K562 (cell line): Measurements from ENCODE around the gene AKAP6. TPM values are rescaled to one million over a fixed set of nuclear protein-coding genes. Genes with fewer than 3 reads are reported as not detected.

ENCODE experiments used
- ATAC-seq: fragments of 200-7000 bp; cut with Tn5 transposase; 3 replicates; pipeline ENCODE4 v1.9.1; 2020; ENCODE audit warnings: moderate library complexity
- BruUV-seq: library from RNA; stranded (reverse); fragments of 400-500 nt; replicated peaks from 2 replicates; lab custom pipeline; 2021; lab: Mats Ljungman, UMichigan
- CTCF ChIA-PET: fragments of 300-600 bp; formaldehyde crosslinking; extraction: SDS; loops from one replicate; lab custom pipeline; 2021; ENCODE audit warnings: low intra/inter-chr PET ratio; lab: Yijun Ruan, JAX
- POLR2A ChIA-PET: fragments of 300-600, 350-650 bp; sonication (Branson Sonifier 250); formaldehyde crosslinking; extraction: SDS; loops from one replicate; lab custom pipeline; 2021; ENCODE audit warnings: antibody characterized with exemption, inconsistent platforms; lab: Yijun Ruan, JAX
- DNase-seq, 4 experiments: peaks; one replicate each; pipeline versions ENCODE4 v3.0.0 to v3.0.0-alpha.2; 2011 to 2018; ENCODE audit warnings: low spot score in 3 of 4, mixed read lengths in 3 of 4; ENCODE audit errors: extremely low read depth in 1 of 4
- FAIRE-seq: peaks from 2 replicates; lab custom pipeline; 2011; peaks lifted over from hg19 to GRCh38; lab: Jason Lieb, UNC
- H2AFZ ChIP-seq: 2 replicates; pipeline ENCODE4 v1.6.0; 2011; ENCODE audit warnings: low read depth, low read length, control low read depth, inconsistent platforms
- H3K27ac ChIP-seq: fragments of 200-600 bp; 3 replicates; pipeline ENCODE4 v1.8.0; 2011; ENCODE audit warnings: low read depth, mild to moderate bottlenecking, control low read depth, inconsistent platforms, low read length, moderate library complexity, mixed read lengths; ENCODE audit errors: extremely low read depth
- H3K27me3 ChIP-seq, 2 experiments: fragments of 300-600 bp in 1 of 2; 2 replicates in 1 of 2; 3 replicates in 1 of 2; pipeline versions ENCODE4 v1.6.0 to v1.8.0; 2011; ENCODE audit warnings: inconsistent platforms in 2 of 2, low read length in 2 of 2, mild to moderate bottlenecking in 1 of 2, mixed read lengths in 1 of 2, moderate library complexity in 1 of 2; ENCODE audit not compliant: control insufficient read depth in 2 of 2, insufficient read depth in 2 of 2
- H3K36me3 ChIP-seq: fragments of 300-600 bp; 3 replicates; pipeline ENCODE4 v1.8.0; 2011; ENCODE audit warnings: mild to moderate bottlenecking, low read length, inconsistent platforms; ENCODE audit not compliant: control insufficient read depth, insufficient read depth
- H3K4me1 ChIP-seq, 2 experiments: fragments of 200-600 bp in 1 of 2; replicated peaks in 1 of 2; 2 replicates in 1 of 2; 3 replicates in 1 of 2; pipeline versions ENCODE4 v1.5.1 to v1.8.0; 2011; ENCODE audit warnings: inconsistent platforms in 2 of 2, low read length in 2 of 2, mild to moderate bottlenecking in 1 of 2, mixed read lengths in 1 of 2, moderate library complexity in 1 of 2; ENCODE audit not compliant: control insufficient read depth in 2 of 2, insufficient read depth in 2 of 2
- H3K4me2 ChIP-seq: 2 replicates; pipeline ENCODE4 v1.6.1; 2011; ENCODE audit warnings: low read length, control low read depth, inconsistent platforms, mixed read lengths; ENCODE audit not compliant: insufficient read depth
- H3K4me3 ChIP-seq: fragments of 200-600 bp; sonication (generic), shearing (Covaris generic); 2 replicates; pipeline ENCODE4 v1.5.1; 2016; ENCODE audit warnings: control low read depth, inconsistent platforms
- H3K79me2 ChIP-seq: fragments of 200-600 bp; 3 replicates; pipeline ENCODE4 v1.8.0; 2011; ENCODE audit warnings: low read length, inconsistent platforms; ENCODE audit not compliant: control insufficient read depth, insufficient read depth
- H3K9ac ChIP-seq, 2 experiments: 2 replicates each; pipeline versions ENCODE4 v1.6.0 to v1.6.1; 2011; ENCODE audit warnings: low read depth in 2 of 2, low read length in 2 of 2, control low read depth in 1 of 2, inconsistent platforms in 1 of 2, mild to moderate bottlenecking in 1 of 2, mixed read lengths in 1 of 2; ENCODE audit not compliant: insufficient read depth in 1 of 2
- H3K9me1 ChIP-seq: one replicate; pipeline ENCODE4 v1.6.0; 2011; ENCODE audit warnings: inconsistent platforms, mild to moderate bottlenecking, low read length, moderate library complexity; ENCODE audit not compliant: control insufficient read depth, insufficient read depth
- H3K9me3 ChIP-seq: replicated peaks from 2 replicates; pipeline ENCODE4 v1.5.1; 2011; ENCODE audit warnings: low read depth, low read length, inconsistent platforms; ENCODE audit not compliant: control insufficient read depth, insufficient read depth
- H4K20me1 ChIP-seq: replicated peaks from 2 replicates; pipeline ENCODE4 v1.6.1; 2011; ENCODE audit warnings: low read length, inconsistent platforms, mixed read lengths; ENCODE audit not compliant: control insufficient read depth, insufficient read depth
- HDAC8 ChIP-seq: fragments of 450-650 bp; IDR thresholded peaks from 2 replicates; pipeline ENCODE4 v1.6.1; 2016; ENCODE audit warnings: mild to moderate bottlenecking, missing genetic modification characterization, moderate library complexity, missing compliant biosample characterization
- HNRNPK ChIP-seq: fragments of 200-400 bp; formaldehyde crosslinking; IDR thresholded peaks from one replicate; pipeline ENCODE4 v1.6.1; 2018; ENCODE audit warnings: mild to moderate bottlenecking, low read depth, low read length; ENCODE audit not compliant: poor library complexity, severe bottlenecking
- HNRNPUL1 ChIP-seq: fragments of 200-400 bp; formaldehyde crosslinking; IDR thresholded peaks from 2 replicates; pipeline ENCODE4 v1.6.1; 2017; ENCODE audit warnings: low read length
- ILK ChIP-seq: fragments of 450-650 bp; IDR thresholded peaks from 2 replicates; pipeline ENCODE4 v1.6.1; 2016; ENCODE audit warnings: missing genetic modification characterization, low read depth, mild to moderate bottlenecking, missing compliant biosample characterization, moderate library complexity, borderline replicate concordance
- NCOA6 ChIP-seq: fragments of 450-650 bp; IDR thresholded peaks from 2 replicates; pipeline ENCODE4 v1.6.1; 2017; ENCODE audit warnings: mild to moderate bottlenecking
- RCOR1 ChIP-seq, 2 experiments: IDR thresholded peaks; 2 replicates each; pipeline ENCODE4 v1.6.1; 2012; ENCODE audit warnings: low read depth in 2 of 2, low read length in 2 of 2, borderline replicate concordance in 1 of 2, improper control_type of control experiment in 1 of 2
- STAT5A ChIP-seq: IDR thresholded peaks from 2 replicates; pipeline ENCODE4 v1.6.1; 2012; ENCODE audit warnings: low read length, inconsistent platforms, borderline replicate concordance
- TAF9B ChIP-seq: fragments of 450-650 bp; IDR thresholded peaks from 2 replicates; pipeline ENCODE4 v1.6.1; 2018; ENCODE audit warnings: mild to moderate bottlenecking; ENCODE audit not compliant: partially characterized antibody
- ZC3H8 ChIP-seq: fragments of 450-650 bp; IDR thresholded peaks from 2 replicates; pipeline ENCODE4 v1.6.1; 2017
- ZFPM2 ChIP-seq: fragments of 250-450 bp; sonication (Bioruptor Pico); IDR thresholded peaks from 2 replicates; pipeline ENCODE4 v1.5.1; 2022; ENCODE audit warnings: mild to moderate bottlenecking
- ZNF408 ChIP-seq: fragments of 250-450 bp; sonication (Bioruptor Pico); IDR thresholded peaks from 2 replicates; pipeline ENCODE4 v1.4.0; 2020; ENCODE audit warnings: low read depth, mild to moderate bottlenecking, moderate library complexity
- WGBS: fragments of 100-300 bp; shearing (Covaris generic); methylation state at CpG from one replicate; pipeline ENCODE4 v1.1.6; 2016; ENCODE audit warnings: low coverage, mixed read lengths; ENCODE audit not compliant: insufficient coverage; ENCODE audit errors: missing lambda C conversion rate; 5-methylcytosine and 5-hydroxymethylcytosine counted together
- in situ Hi-C: fragments of 300-500 bp; cut with MboI; formaldehyde crosslinking; loops from 4 replicates; pipeline ENCODE4 v1.15.0; 2018; ENCODE audit warnings: inconsistent platforms, mixed read lengths
- intact Hi-C: fragments of 100-400 bp; cut with micrococcal nuclease; formaldehyde crosslinking; loops from 2 replicates; pipeline ENCODE4 v1.14.2; 2022
- polyA plus RNA-seq, 8 experiments: library from polyadenylated mRNA; depleted of rRNA in 4 of 8; stranded (reverse) in 5 of 8; unstranded in 3 of 8; fragments of >200 nt; fragmentation: Nextera tagmentation in 2 of 8; fragmentation: Illumina TruSeq in 1 of 8; extraction: Ambion mirVana in 2 of 8; extraction: Trizol in 1 of 8; gene quantifications; 2 replicates each; pipeline versions ENCODE4 v1.2.1 to v1.2.3, GENCODE V29; 2011 to 2014; ENCODE audit warnings: inconsistent platforms in 1 of 8, missing spikeins in 1 of 8
- total RNA-seq, 7 experiments: library from RNA; depleted of rRNA in 6 of 7; stranded (reverse); fragments of >200 nt in 6 of 7; fragmentation: Illumina TruSeq in 2 of 7; extraction: Trizol in 2 of 7; gene quantifications; 2 replicates each; pipeline versions ENCODE4 v1.2.1 to v1.2.3, GENCODE V29; 2011 to 2021; ENCODE audit warnings: low replicate concordance in 1 of 7
- TF ChIP-seq, protein P1 (sequence below): sonication (generic); formaldehyde crosslinking; IDR thresholded peaks from 2 replicates; pipeline ENCODE4 v1.8.0; 2022; ENCODE audit warnings: mild to moderate bottlenecking, missing genetic modification reagents
- TF ChIP-seq, protein P2 (sequence below): fragments of 250-450 bp; sonication (Bioruptor Pico); IDR thresholded peaks from 2 replicates; pipeline ENCODE4 v1.5.0; 2021
- TF ChIP-seq, protein P3 (sequence below): sonication (generic); formaldehyde crosslinking; IDR thresholded peaks from 2 replicates; pipeline ENCODE4 v1.8.1; 2023; ENCODE audit warnings: mild to moderate bottlenecking, missing genetic modification reagents
- TF ChIP-seq, protein P4 (sequence below): fragments of 450-650 bp; conservative IDR thresholded peaks from 2 replicates; pipeline ENCODE4 v1.6.1; 2016; ENCODE audit warnings: missing genetic modification characterization, low read depth, mild to moderate bottlenecking, missing compliant biosample characterization, moderate library complexity

The AKAP6 gene
- total and polyA plus RNA-seq, 9 of the 15 experiments (the other 6 are each of a cell fraction or from before 2014, with no cell fraction given): 0.03 to 1.7 (median 0.48) TPM

DNA sequence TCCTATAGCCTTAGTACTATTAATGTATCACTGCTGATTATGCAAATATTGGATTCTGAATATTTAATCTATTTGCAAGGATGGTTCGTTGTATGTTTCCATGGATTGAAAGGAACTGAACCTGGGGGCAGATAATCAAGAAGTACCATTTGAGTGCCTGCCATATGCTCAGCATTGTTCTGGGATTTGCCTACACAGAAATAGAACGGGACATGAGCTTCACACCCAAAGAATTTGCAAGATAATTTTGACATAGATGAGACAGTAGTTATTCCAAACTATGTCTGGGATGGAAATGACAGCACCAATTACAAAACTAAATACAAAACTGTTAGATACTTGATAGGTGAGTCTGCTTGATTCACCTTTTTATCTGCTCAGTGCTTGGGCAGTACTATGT, 476.9 kb downstream of the AKAP6 start (continued):
- TF ChIP-seq, protein P1, sequence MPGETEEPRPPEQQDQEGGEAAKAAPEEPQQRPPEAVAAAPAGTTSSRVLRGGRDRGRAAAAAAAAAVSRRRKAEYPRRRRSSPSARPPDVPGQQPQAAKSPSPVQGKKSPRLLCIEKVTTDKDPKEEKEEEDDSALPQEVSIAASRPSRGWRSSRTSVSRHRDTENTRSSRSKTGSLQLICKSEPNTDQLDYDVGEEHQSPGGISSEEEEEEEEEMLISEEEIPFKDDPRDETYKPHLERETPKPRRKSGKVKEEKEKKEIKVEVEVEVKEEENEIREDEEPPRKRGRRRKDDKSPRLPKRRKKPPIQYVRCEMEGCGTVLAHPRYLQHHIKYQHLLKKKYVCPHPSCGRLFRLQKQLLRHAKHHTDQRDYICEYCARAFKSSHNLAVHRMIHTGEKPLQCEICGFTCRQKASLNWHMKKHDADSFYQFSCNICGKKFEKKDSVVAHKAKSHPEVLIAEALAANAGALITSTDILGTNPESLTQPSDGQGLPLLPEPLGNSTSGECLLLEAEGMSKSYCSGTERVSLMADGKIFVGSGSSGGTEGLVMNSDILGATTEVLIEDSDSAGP (CRISPR knock-in tag): no peak
- no peak for TF ChIP-seq ZNF408 (CRISPR knock-in tag)

DNA sequence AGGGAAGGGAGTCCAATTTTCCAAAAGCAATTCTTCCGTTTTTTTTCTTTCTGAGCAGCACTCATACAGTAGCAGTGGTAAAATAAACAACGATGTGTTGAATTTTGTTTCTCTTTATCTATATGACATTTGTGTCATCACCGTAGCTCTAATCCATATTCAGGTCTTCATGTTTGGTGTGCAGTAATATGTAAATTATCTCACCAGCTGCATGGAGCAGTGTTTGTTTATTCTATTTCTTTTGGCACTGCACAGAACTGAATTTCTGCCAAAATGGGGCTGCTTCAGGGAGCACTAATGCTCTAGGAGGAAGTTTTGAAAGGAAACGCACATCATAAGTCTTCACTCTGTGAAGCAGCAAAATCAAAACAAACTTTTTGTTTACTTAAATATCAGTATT, 479.5 kb downstream of the AKAP6 start:
- H3K4me1 ChIP-seq: no peaks in the 10 kb centered on the region
- no peak overlapping the region for H3K4me3 ChIP-seq
- in situ Hi-C loops: no loop called here
- H4K20me1 ChIP-seq: no peaks in the 10 kb centered on the region
- H3K9me3 ChIP-seq: no peaks in the 10 kb centered on the region
- ChIA-PET CTCF (no interaction called here), POLR2A (no interaction called here)
- H3K79me2 ChIP-seq: no peaks in the 10 kb centered on the region
- no TSS peak for BruUV-seq
- no peak overlapping the region for H2AFZ ChIP-seq
- ATAC-seq (no peak), FAIRE-seq (no peak), DNase-seq (no peak)
- H3K27me3 ChIP-seq: no peaks in the 10 kb centered on the region
- intact Hi-C loops: no loop called here
- no peak overlapping the region for H3K9ac ChIP-seq
- H3K36me3 ChIP-seq: no peaks in the 10 kb centered on the region
- no peaks in the 10 kb centered on the region for H3K9me1 ChIP-seq
- TF ChIP-seq HNRNPK (no peak), STAT5A (no peak), HDAC8 (tag) (no peak), RCOR1 (IDR thresholded peaks at IDR 0.05; ENCODE audit: borderline replicate concordance in 1 of 2, low read depth in 2 of 2, low read length in 2 of 2) (no peak), NCOA6 (no peak), TAF9B (no peak), HNRNPUL1 (no peak), ILK (tag) (no peak), ZC3H8 (no peak), ZFPM2 (no peak)
- TF ChIP-seq, protein P2, sequence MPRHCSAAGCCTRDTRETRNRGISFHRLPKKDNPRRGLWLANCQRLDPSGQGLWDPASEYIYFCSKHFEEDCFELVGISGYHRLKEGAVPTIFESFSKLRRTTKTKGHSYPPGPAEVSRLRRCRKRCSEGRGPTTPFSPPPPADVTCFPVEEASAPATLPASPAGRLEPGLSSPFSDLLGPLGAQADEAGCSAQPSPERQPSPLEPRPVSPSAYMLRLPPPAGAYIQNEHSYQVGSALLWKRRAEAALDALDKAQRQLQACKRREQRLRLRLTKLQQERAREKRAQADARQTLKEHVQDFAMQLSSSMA: no peak
- TF ChIP-seq, protein P3, sequence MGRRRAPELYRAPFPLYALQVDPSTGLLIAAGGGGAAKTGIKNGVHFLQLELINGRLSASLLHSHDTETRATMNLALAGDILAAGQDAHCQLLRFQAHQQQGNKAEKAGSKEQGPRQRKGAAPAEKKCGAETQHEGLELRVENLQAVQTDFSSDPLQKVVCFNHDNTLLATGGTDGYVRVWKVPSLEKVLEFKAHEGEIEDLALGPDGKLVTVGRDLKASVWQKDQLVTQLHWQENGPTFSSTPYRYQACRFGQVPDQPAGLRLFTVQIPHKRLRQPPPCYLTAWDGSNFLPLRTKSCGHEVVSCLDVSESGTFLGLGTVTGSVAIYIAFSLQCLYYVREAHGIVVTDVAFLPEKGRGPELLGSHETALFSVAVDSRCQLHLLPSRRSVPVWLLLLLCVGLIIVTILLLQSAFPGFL (CRISPR knock-in tag): no peak
- TF ChIP-seq, protein P4, sequence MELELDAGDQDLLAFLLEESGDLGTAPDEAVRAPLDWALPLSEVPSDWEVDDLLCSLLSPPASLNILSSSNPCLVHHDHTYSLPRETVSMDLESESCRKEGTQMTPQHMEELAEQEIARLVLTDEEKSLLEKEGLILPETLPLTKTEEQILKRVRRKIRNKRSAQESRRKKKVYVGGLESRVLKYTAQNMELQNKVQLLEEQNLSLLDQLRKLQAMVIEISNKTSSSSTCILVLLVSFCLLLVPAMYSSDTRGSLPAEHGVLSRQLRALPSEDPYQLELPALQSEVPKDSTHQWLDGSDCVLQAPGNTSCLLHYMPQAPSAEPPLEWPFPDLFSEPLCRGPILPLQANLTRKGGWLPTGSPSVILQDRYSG (tag): no peak
- H3K27ac ChIP-seq: no peak overlapping the region
- H3K4me2 ChIP-seq: no peak overlapping the region
- 6% methylated on average over 4 of the region's 4 CpGs for WGBS
